H9 (cell line): ENCODE measurements around the gene IL32. TPM values are rescaled to one million over a fixed set of nuclear protein-coding genes. Genes with fewer than 3 reads are reported as not detected.

Source experiments
- DNase-seq: peaks from one replicate; pipeline ENCODE4 v3.0.0-alpha.2; 2017
- H2AFZ ChIP-seq: one replicate; pipeline ENCODE4 v1.6.1; 2013; ENCODE audit warnings: mild to moderate bottlenecking, low read length, control low read depth, moderate library complexity
- H2AK5ac ChIP-seq: 2 replicates; pipeline ENCODE4 v1.6.1; 2013; ENCODE audit warnings: low read length, control low read depth, mixed read lengths; ENCODE audit not compliant: insufficient read length
- H2BK120ac ChIP-seq: one replicate; pipeline ENCODE4 v1.6.1; 2013; ENCODE audit warnings: low read depth, mild to moderate bottlenecking, low read length, control low read depth, inconsistent platforms; ENCODE audit not compliant: poor library complexity, severe bottlenecking
- H2BK12ac ChIP-seq: 2 replicates; pipeline ENCODE4 v1.6.1; 2013; ENCODE audit warnings: low read length, control low read depth, mixed read lengths, low read depth; ENCODE audit not compliant: insufficient read length
- H2BK15ac ChIP-seq: 2 replicates; pipeline ENCODE4 v1.6.1; 2013; ENCODE audit warnings: low read depth, low read length, control low read depth
- H2BK20ac ChIP-seq: one replicate; pipeline ENCODE4 v1.6.1; 2013; ENCODE audit warnings: low read depth, mild to moderate bottlenecking, low read length, control low read depth, inconsistent platforms; ENCODE audit not compliant: poor library complexity, severe bottlenecking
- H2BK5ac ChIP-seq: 2 replicates; pipeline ENCODE4 v1.6.1; 2013; ENCODE audit warnings: low read length, control low read depth, mixed read lengths; ENCODE audit not compliant: insufficient read length
- H3K14ac ChIP-seq: 2 replicates; pipeline ENCODE4 v1.6.1; 2013; ENCODE audit warnings: low read length, control low read depth; ENCODE audit not compliant: insufficient read depth
- H3K18ac ChIP-seq: 2 replicates; pipeline ENCODE4 v1.6.1; 2013; ENCODE audit warnings: low read depth, mild to moderate bottlenecking, mixed read lengths, low read length, control low read depth; ENCODE audit not compliant: insufficient read length
- H3K23ac ChIP-seq: 2 replicates; pipeline ENCODE4 v1.6.1; 2013; ENCODE audit warnings: low read length, control low read depth, mixed read lengths, low read depth; ENCODE audit not compliant: insufficient read length
- H3K23me2 ChIP-seq: 2 replicates; pipeline ENCODE4 v1.6.1; 2013; ENCODE audit warnings: low read depth, mild to moderate bottlenecking, mixed read lengths, low read length, control low read depth; ENCODE audit not compliant: insufficient read length, poor library complexity, severe bottlenecking
- H3K27ac ChIP-seq: 2 replicates; pipeline ENCODE4 v1.5.1; 2013; ENCODE audit warnings: low read length, control low read depth, mixed read lengths, low read depth; ENCODE audit not compliant: insufficient read length
- H3K27me3 ChIP-seq: 2 replicates; pipeline ENCODE4 v1.6.1; 2013; ENCODE audit warnings: low read length, control low read depth, inconsistent platforms; ENCODE audit not compliant: insufficient read depth
- H3K4ac ChIP-seq: 2 replicates; pipeline ENCODE4 v1.6.1; 2013; ENCODE audit warnings: low read depth, mild to moderate bottlenecking, control low read depth, inconsistent platforms, low read length, moderate library complexity
- H3K4me1 ChIP-seq: 2 replicates; pipeline ENCODE4 v1.6.1; 2013; ENCODE audit warnings: low read length, control low read depth, inconsistent platforms; ENCODE audit not compliant: insufficient read depth
- H3K4me2 ChIP-seq: 2 replicates; pipeline ENCODE4 v1.6.1; 2013; ENCODE audit warnings: low read length, control low read depth, mixed read lengths; ENCODE audit not compliant: insufficient read length, insufficient read depth
- H3K56ac ChIP-seq: 2 replicates; pipeline ENCODE4 v1.6.1; 2013; ENCODE audit warnings: low read depth, mild to moderate bottlenecking, mixed read lengths, low read length, control low read depth; ENCODE audit not compliant: insufficient read length
- H3K79me1 ChIP-seq: 2 replicates; pipeline ENCODE4 v1.6.1; 2013; ENCODE audit warnings: low read depth, mild to moderate bottlenecking, moderate library complexity, low read length, control low read depth, inconsistent platforms; ENCODE audit not compliant: insufficient read depth, poor library complexity, severe bottlenecking
- H3K79me2 ChIP-seq: 2 replicates; pipeline ENCODE4 v1.6.1; 2013; ENCODE audit warnings: low read length, control low read depth, inconsistent platforms; ENCODE audit not compliant: insufficient read depth
- H3K9ac ChIP-seq: 2 replicates; pipeline ENCODE4 v1.6.1; 2013; ENCODE audit warnings: low read length, control low read depth, mixed read lengths; ENCODE audit not compliant: insufficient read length; ENCODE audit errors: extremely low read depth
- H3K9me3 ChIP-seq: one replicate; pipeline ENCODE4 v1.6.1; 2013; ENCODE audit warnings: low read depth, low read length, inconsistent platforms; ENCODE audit not compliant: control insufficient read depth
- H3T11ph ChIP-seq: one replicate; pipeline ENCODE4 v1.6.1; 2013; ENCODE audit warnings: mild to moderate bottlenecking, low read length, control low read depth, inconsistent platforms
- H4K20me1 ChIP-seq: one replicate; pipeline ENCODE4 v1.6.1; 2013; ENCODE audit not compliant: control insufficient read depth, insufficient read length, insufficient read depth
- H4K5ac ChIP-seq: 2 replicates; pipeline ENCODE4 v1.6.1; 2013; ENCODE audit warnings: low read depth, mild to moderate bottlenecking, mixed read lengths, low read length, control low read depth; ENCODE audit not compliant: insufficient read length
- H4K8ac ChIP-seq: replicated peaks from 2 replicates; pipeline ENCODE4 v1.6.1; 2013; ENCODE audit warnings: low read length, control low read depth, mixed read lengths, low read depth; ENCODE audit not compliant: insufficient read length
- H4K91ac ChIP-seq: 2 replicates; pipeline ENCODE4 v1.6.1; 2013; ENCODE audit warnings: low read depth, mild to moderate bottlenecking, moderate library complexity, mixed read lengths, low read length, control low read depth; ENCODE audit not compliant: insufficient read length
- H3K27ac Mint-ChIP-seq, 3 experiments: 2 replicates in 2 of 3; 3 replicates in 1 of 3; pipeline ENCODE4 v1.8.0; 2020 to 2021; ENCODE audit warnings: mixed read lengths in 3 of 3, mild to moderate bottlenecking in 1 of 3, moderate library complexity in 1 of 3
- H3K27me3 Mint-ChIP-seq: 2 replicates; pipeline ENCODE4 v1.8.0; 2021; ENCODE audit warnings: low read depth, mild to moderate bottlenecking, moderate library complexity, mixed read lengths
- H3K36me3 Mint-ChIP-seq, 3 experiments: 2 replicates in 2 of 3; 3 replicates in 1 of 3; pipeline ENCODE4 v1.8.0; 2020 to 2021; ENCODE audit warnings: low read depth in 3 of 3, mixed read lengths in 3 of 3; ENCODE audit not compliant: insufficient read depth in 1 of 3
- H3K4me1 Mint-ChIP-seq, 2 experiments: 2 replicates each; pipeline ENCODE4 v1.8.0; 2020; ENCODE audit warnings: mixed read lengths in 2 of 2
- H3K4me3 Mint-ChIP-seq, 2 experiments: 2 replicates in 1 of 2; 3 replicates in 1 of 2; pipeline ENCODE4 v1.8.0; 2020 to 2021; ENCODE audit warnings: mild to moderate bottlenecking in 2 of 2, mixed read lengths in 2 of 2, moderate library complexity in 1 of 2
- H3K9me3 Mint-ChIP-seq, 2 experiments: 2 replicates in 1 of 2; 3 replicates in 1 of 2; pipeline ENCODE4 v1.8.0; 2020; ENCODE audit warnings: mild to moderate bottlenecking in 2 of 2, mixed read lengths in 2 of 2, moderate library complexity in 1 of 2
- WGBS: extraction: QIAGEN DNeasy Blood & Tissue Kit; methylation state at CpG from one replicate; pipeline ENCODE4 v1.1.7; 2013; ENCODE audit warnings: missing lambda C conversion rate, low lambda C conversion rate, mixed read lengths; ENCODE audit not compliant: insufficient read length; ENCODE audit errors: extremely low coverage; 5-methylcytosine and 5-hydroxymethylcytosine counted together
- total RNA-seq: library from RNA; stranded (reverse); gene quantifications from 2 replicates; pipeline ENCODE4 v1.2.1, GENCODE V29; 2021
- TF ChIP-seq, protein P1 (sequence below): fragments of 200-600 bp; sonication (generic); conservative IDR thresholded peaks from 3 replicates; pipeline ENCODE4 v1.8.0; 2021; ENCODE audit warnings: antibody characterized with exemption, mild to moderate bottlenecking

IL32 gene
- total RNA-seq, 1 experiment from 2014 or later, result 2.0 TPM

DNA sequence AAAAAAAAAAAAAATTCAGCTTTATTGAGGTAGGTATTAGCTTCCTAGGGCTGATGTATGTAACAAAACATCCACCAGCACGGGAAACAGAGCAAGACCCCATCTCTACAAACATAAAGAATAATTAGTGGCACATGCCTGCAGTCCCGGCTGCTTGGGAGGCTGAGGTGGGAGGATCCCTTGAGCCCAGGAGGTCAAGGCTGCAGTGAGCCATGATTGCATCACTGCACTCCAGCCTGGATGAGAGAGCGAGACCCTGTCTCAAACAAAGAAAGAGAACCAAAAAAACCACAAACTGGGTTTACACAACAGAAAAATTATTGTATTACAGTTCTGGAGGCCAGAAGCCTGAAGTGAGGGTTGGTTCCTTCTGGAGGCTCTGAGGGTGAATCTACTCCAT, 23.1 kb upstream of the IL32 start:
- Mint-ChIP-seq H3K36me3 (peaks cover 0 to 8% (median 4%) of the 10 kb centered on the region in 3 experiments; a peak in 2 of 7 replicates), H3K9me3 (peaks cover 0 to 3% of the 10 kb centered on the region in 2 experiments; a peak in 2 of 5 replicates), H3K27me3 (peaks cover 46% of the 10 kb centered on the region), H3K4me1 (peaks cover 14 to 23% of the 10 kb centered on the region in 2 experiments), H3K27ac (no peak overlapping the region; a peak in 1 of 7 replicates), H3K4me3 (no peak overlapping the region)
- Histone ChIP-seq H4K8ac (no peak overlapping the region), H4K5ac (no peak overlapping the region), H2BK5ac (no peak overlapping the region), H2AFZ (no peak overlapping the region), H3K4me2 (no peak overlapping the region), H3K4ac (no peak overlapping the region), H4K20me1 (no peaks in the 10 kb centered on the region), H3K56ac (no peak overlapping the region), H3K79me2 (no peaks in the 10 kb centered on the region), H3K4me1 (no peaks in the 10 kb centered on the region; the same call in 1 of the 2 replicates), H3K9me3 (no peaks in the 10 kb centered on the region), H3K18ac (no peak overlapping the region), H3K23me2 (peaks cover 18% of the 10 kb centered on the region), H3K14ac (no peak overlapping the region), H3K27ac (no peak overlapping the region), H2AK5ac (no peak overlapping the region), H3K79me1 (no peaks in the 10 kb centered on the region), H2BK20ac (no peak overlapping the region), H2BK15ac (no peak overlapping the region), H3K23ac (no peak overlapping the region), H3K9ac (no peak overlapping the region), H2BK12ac (no peak overlapping the region), H2BK120ac (no peak overlapping the region), H3T11ph (no peak overlapping the region), H4K91ac (no peak overlapping the region), H3K27me3 (no peaks in the 10 kb centered on the region)
- DNase-seq, result no peak
- WGBS, result no CpG with 5 or more reads among the region's 3 CpGs
- TF ChIP-seq, protein P1, sequence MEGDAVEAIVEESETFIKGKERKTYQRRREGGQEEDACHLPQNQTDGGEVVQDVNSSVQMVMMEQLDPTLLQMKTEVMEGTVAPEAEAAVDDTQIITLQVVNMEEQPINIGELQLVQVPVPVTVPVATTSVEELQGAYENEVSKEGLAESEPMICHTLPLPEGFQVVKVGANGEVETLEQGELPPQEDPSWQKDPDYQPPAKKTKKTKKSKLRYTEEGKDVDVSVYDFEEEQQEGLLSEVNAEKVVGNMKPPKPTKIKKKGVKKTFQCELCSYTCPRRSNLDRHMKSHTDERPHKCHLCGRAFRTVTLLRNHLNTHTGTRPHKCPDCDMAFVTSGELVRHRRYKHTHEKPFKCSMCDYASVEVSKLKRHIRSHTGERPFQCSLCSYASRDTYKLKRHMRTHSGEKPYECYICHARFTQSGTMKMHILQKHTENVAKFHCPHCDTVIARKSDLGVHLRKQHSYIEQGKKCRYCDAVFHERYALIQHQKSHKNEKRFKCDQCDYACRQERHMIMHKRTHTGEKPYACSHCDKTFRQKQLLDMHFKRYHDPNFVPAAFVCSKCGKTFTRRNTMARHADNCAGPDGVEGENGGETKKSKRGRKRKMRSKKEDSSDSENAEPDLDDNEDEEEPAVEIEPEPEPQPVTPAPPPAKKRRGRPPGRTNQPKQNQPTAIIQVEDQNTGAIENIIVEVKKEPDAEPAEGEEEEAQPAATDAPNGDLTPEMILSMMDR, result no peak
